SKM-1 treated with dmso at 0.1 percent for 144 hours (cell line): ENCODE results near the gene GATAD2A.

ENCODE experiments used
- DNase-seq: peaks from one replicate; lab custom pipeline; 2025; ENCODE audit not compliant: unreplicated experiment; lab: John Stamatoyannopoulos, UW

GATAD2A gene

GRCh38 chr19:19528721-19529490 lies 123.4 kb downstream of the GATAD2A start, which contains the start of gene YJEFN3:
YJEFN3 (plus strand) TSS chr19:19528911; CDS start chr19:19528933, 22 bp downstream.
- no peak for DNase-seq

GRCh38 chr19:19529783-19530422 lies 124.4 kb downstream of the GATAD2A start:
- no peak for DNase-seq

GRCh38 chr19:19530423-19530804 lies 124.9 kb downstream of the GATAD2A start:
- no peak for DNase-seq

GRCh38 chr19:19530889-19531288 lies 125.4 kb downstream of the GATAD2A start:
- DNase-seq: no peak

GRCh38 chr19:19531951-19532805 lies 126.7 kb downstream of the GATAD2A start:
- peak; percentile 42 for DNase-seq

GRCh38 chr19:19532806-19533701 lies 127.6 kb downstream of the GATAD2A start:
- no peak for DNase-seq

GRCh38 chr19:19533841-19534240 lies 128.4 kb downstream of the GATAD2A start:
- DNase-seq: no peak

- DNase-seq: no peak
These were observed 129.2 kb downstream of the GATAD2A start for GRCh38 chr19:19534556-19535265.

- no peak for DNase-seq
These were observed 130.1 kb downstream of the GATAD2A start for GRCh38 chr19:19535311-19536191.

- no peak for DNase-seq
These were observed 131.9 kb downstream of the GATAD2A start for GRCh38 chr19:19537075-19538048.

GRCh38 chr19:19538061-19538784 lies 132.7 kb downstream of the GATAD2A start, which contains the start of gene CILP2:
CILP2 (plus strand) TSS chr19:19538265; CDS start chr19:19538350, 85 bp downstream.
- no peak for DNase-seq

GRCh38 chr19:19538785-19539166 lies 133.3 kb downstream of the GATAD2A start:
- DNase-seq: no peak

GRCh38 chr19:19539698-19540063 lies 134.2 kb downstream of the GATAD2A start:
- DNase-seq: no peak

GRCh38 chr19:19540064-19540714 lies 134.7 kb downstream of the GATAD2A start:
- DNase-seq: no peak

GRCh38 chr19:19540715-19541515 lies 135.4 kb downstream of the GATAD2A start:
- peak; percentile 36 for DNase-seq

- DNase-seq: no peak
These were observed 136.1 kb downstream of the GATAD2A start for GRCh38 chr19:19541616-19542015.
